GM12891 (cell line): ENCODE measurements around the gene CLDN7.

ENCODE experiments used
- PAX5 ChIP-seq: IDR thresholded peaks from 2 replicates; pipeline ENCODE4 v1.6.1; 2011; ENCODE audit warnings: low read length, moderate library complexity, mild to moderate bottlenecking; ENCODE audit not compliant: insufficient read depth, severe bottlenecking
- POLR2A ChIP-seq: IDR thresholded peaks from 2 replicates; pipeline ENCODE4 v1.6.1; 2011; ENCODE audit warnings: low read depth, low read length, control low read depth
- POLR2AphosphoS5 ChIP-seq: IDR thresholded peaks from 2 replicates; pipeline ENCODE4 v1.6.1; 2011; ENCODE audit warnings: low read depth, low read length, control low read depth
- POU2F2 ChIP-seq: IDR thresholded peaks from 2 replicates; pipeline ENCODE4 v1.6.1; 2011; ENCODE audit warnings: low read depth, mild to moderate bottlenecking, control low read depth, low read length, moderate library complexity
- SPI1 ChIP-seq: IDR thresholded peaks from 2 replicates; pipeline ENCODE4 v1.6.1; 2011; ENCODE audit warnings: low read depth, low read length, control low read depth
- TAF1 ChIP-seq: IDR thresholded peaks from 2 replicates; pipeline ENCODE4 v1.6.1; 2011; ENCODE audit warnings: low read depth, low read length, control low read depth

GRCh38 chr17:7254511-7254910 lies 7.8 kb downstream of the CLDN7 start:
- TF ChIP-seq POLR2A (no peak), POLR2AphosphoS5 (no peak), TAF1 (no peak), SPI1 (no peak), POU2F2 (no peak), PAX5 (no peak)
